ENCODE measurements around the gene IPPK.
"Not testable (repeated sequence)": the region's sequence is repeated elsewhere in the genome, so short reads cannot be mapped to it uniquely, and the experiment has no call there.

The IPPK gene

DNA sequence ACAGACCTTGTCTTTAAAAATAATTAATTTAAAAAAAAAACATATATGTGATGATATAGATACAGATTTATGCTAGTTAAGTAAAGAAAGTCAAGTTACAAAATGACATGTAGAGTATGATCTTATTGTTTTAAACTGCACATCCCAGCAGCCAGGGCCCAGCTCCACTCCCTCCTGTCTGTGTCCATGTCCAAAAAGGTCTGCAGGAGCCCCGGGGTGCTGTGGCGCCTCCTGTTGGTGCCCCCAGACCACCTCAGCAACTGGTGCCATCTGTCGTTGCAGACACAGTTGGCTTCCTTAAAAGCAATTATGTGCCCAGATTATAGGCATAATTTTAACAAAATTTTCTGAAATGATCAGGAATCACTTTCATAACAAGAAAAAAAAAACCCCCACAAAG is 33.3 kb downstream of the IPPK start:
- no peak for DNase-seq

DNA sequence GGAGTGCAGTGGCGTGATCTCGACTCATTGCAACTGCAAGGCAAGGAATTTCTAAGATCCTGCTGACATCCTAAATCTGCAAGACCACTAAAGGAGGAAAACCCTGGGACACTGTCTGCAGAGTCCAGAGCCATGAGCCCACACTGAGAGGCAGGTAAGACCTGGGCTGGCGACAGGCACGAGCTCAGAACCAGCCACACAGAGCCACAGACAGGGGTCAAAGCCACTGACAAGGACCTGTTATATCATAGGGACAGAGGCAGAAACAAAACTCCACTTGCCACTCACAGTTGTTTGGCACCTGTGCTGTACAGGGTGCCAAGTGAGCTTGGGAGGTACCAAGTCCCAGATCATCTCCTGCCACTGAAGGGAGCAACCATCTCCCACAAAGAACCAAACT is 34.2 kb downstream of the IPPK start:
- DNase-seq: no peak

DNA sequence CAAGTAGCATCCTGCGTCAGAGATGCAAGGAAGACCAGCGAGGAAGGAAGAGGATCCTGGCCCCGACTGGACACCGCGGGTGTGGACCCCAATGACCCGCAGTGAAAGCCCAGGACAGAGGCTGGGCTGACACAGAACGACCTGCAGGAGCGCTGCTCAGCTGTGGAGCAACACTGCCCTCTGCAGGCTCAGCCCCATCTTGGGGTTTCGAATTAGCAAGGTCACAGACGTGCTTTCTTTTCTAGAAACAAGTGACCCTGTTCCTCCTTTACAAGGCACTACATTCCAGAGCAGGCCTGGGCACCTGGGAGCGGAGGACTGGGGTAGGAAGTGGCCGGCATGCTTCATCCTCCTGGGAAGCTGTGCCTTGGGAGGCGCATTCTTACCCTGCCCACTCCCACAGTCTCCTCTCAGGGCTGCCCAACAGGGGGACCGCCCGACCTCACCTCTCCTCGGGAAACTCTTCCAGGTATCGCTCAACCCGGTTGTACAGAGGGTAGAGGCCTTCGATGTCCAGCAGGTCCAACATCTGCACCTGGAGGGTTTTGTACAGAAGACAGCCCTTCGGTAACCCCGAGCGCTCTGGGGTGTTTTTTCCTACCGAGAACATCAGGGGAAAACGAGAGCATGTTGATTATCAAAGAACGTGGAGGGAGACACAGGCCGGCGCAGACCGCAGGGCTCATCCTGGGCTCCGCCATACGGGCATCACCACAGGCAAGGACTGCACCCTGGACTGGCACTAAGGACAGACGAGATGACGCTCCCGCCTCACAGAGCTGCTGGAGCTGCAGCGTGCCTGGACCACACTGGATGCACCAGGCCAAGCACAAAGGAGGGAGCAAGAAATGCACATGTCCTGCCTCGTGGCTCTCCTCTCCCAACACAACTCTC is 35.0 kb downstream of the IPPK start:
- DNase-seq: peak; percentile 72 to 78

DNA sequence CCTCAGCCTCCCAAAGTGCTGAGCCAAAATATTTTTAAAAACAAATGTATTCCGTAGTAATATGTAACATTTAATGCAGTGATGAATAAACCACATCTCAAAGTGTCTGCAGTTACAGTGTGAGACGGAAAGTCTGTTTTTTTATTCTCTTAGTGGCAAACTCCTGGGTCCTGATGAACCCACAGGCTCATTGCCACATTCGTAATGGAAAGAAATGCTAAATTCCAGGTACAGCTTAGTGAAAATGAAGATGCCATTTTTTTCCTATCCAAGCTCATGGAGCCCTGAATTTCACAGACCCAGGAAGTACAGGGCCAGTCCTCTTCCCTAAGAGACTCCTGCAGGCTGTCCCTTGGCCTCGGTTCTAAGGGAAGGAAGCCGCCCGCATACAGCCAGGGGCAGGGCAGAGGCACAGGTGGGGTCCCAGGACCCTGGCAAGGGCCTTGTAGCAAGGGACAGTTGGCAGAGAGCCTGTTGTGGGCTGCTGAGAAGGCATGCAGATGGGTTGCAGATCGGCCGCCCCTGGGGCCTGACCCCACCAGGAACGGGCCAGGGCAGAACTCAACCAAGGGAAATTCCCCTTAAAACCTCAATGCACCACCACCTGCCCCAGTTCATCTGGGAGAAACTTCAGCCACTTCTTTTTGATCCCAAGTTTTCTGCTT is 36.2 kb downstream of the IPPK start:
- no peak for DNase-seq

DNA sequence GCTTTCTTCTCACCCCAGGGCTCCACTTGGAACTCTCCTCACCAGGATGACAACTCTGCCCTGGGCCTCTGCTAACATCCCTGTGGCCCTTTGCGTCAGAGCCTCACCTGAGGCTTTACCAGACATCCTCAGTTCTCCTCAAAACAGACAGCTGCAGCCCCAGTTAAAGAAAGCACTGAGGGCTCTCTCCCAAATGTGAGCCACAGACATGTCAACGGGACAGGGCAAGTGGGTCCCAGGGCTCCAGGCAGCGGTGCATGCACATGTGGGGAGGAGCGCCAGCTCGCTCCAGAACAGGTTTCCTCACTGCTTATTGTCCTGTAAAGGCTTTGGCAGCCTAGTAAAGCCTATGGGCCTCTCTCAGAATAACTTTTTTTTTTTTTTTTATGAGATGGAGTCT is 37.3 kb downstream of the IPPK start:
- no peak for DNase-seq

DNA sequence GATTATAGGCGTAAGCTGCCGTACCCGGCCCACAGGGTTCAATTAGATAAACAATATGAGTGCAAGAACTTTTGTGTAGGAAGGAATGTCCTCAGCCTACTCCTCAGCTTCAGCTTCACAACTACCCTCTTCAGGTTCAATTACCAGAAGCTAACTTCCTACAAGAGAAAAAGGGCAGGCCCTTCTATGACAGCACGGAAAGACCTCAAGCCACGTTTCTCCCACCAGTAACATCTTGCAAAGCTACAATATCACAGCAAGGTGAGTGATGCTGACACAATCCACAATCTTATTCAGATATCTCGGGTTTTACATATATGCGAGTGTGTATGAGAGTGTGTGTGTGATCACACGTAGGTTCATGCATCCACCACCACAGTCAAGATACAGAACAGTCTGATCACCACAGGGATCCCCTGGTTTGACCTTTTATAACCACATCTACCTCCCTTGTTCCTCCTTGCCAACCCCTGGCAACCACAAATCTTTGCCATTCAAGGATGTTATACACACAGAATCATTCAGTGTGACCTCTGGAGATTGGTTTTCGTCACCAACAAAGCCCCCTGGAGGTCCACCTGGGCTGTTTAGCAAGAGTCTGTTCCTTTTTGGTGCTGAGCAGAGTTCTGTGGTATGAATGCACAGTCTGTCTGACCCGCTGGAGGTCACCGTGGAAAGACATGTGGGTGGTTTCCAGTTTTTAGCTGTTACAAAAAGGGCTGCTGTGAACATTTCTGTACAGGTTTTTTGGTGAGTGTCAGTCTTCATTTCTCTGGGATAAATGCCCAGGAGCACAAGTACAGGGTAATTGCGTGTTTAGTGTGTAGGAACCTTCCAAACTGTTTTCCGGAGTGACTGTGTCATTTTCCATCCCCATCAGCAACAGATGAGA is 38.2 kb downstream of the IPPK start:
- peak in 1 of 2 experiments; percentile 14 for DNase-seq

DNA sequence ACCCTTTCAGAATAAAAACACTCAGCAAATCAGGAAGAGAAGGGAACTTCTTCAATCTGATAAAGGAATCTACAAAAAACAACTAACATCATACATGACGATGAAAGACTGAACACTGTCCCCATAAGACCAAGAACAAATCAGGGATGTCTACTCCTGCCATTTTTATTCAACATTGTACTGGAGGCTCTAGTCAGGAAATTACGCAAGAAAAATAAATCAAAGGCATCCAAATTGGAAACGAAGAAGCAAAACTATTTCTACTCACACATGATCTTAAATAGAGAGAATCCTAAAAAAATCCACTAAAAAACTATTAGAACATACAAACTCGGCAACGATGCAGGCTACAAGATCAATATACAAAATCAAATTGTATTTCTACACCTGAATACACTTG is 42.3 kb downstream of the IPPK start:
- no peak for DNase-seq

DNA sequence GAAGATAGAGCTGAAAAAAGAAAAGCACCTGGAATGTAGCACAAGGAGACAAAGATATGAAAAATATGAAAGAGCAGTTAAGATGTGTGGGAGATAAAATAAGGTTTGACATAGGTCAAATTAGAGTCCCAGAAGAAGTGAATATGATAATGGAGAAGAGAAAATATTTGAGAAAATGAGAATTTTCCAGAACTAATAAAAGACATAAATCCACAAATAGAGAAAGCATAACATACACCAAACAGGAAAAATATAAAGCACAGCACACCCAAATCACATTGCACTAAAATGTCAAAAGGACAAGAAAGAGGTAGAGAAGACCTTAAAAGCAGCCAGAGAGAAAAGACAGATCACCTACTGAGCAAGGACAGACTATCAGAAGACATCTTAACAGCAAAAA is 43.4 kb downstream of the IPPK start:
- DNase-seq: no peak

DNA sequence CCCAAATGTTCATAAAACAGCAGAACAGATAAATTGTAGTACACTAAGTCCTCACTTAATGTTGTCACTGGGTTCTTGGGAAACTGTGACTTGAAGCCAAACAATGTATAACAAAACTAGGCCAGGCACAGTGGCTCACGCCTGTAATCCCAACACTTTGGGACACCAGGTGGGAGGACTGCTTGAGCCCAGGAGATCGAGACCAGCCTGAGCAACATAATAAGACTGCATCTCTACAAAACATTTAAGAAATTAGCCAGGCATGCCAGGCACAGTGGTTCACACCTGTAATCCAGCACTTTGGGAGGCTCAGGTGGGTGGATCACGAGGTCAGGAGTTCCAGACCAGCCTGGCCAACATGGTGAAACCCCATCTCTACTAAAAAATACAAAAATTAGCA is 46.0 kb downstream of the IPPK start:
- not testable (repeated sequence) for DNase-seq

DNA sequence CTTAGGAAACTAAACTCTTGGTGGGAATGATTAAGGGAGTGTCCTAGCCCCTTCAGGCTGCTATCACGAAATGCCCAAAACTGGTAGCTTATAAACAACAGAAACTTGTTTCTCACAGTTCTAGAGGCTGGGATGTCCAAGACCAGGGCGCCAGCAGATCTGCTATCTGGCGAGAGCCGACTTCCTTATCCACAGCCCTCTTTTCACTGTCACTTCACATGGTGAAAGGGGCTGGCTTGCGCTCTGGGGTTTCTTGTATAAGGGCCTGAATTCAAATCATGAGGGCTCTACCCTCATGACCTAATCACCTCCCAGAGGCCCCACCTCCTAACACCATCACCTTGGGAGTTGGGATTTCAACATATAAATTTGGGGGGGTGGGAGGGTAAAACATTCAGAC is 49.1 kb downstream of the IPPK start:
- no peak for DNase-seq

DNA sequence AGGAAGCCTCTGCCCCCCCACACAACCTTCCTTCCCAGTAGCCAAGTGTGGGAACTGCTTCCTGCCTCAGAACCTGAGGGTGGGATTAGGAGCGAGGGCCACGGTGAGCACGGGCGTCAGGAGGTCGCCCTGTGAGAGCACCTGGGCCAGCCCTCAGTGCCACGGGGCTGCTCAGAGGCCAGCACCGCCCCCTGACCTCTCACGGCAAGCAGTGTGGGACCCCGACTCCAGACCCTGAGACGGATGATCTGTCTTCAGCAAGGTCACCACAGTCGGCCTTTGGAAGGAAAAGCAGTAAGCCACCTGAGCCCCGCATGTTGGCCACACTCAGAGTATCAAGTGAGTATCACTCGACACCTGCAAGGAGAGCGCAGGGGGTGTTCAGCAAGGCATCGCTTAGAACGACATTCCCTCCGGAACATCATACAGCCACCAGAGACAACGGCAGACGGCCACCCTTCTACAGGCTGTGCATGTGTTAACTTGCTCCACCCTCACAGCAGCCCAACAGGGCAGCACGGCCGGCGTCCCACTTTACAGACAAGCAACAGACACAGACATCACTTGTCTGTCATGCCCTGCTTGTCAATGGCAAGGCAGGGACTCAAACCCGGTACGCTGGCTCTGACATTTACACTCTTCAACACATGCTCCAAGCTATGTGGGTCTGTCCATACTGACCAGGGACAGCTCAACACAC is 50.2 kb downstream of the IPPK start:
- DNase-seq: no peak

DNA sequence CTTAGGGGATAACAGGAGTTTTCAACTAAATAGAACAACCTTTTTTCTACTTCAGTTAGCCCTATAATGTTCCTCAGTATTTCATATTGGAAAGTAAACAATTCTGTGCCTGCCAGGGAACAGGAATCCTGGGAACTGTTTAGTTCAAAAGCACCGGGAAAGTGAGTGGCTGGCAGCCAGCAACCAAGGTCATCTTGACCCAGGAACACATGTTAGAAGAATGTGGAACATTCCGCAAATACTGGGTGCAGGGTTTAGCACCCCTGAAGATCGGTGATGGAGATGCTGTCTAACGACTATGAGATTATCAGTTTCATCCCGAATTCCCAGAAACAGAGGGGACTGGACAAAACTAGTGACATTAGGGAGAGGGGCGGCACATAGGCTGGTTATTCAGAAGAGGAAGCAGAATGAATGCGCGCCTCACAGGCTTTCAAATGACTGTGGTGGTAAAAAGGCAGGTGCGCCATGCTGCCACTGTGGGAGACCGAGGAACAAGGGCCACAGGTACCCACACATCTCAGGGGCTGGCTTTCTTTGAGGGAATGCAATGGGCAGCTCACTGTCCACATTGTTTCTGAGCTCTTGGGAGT is 51.2 kb downstream of the IPPK start:
- no peak for DNase-seq

DNA sequence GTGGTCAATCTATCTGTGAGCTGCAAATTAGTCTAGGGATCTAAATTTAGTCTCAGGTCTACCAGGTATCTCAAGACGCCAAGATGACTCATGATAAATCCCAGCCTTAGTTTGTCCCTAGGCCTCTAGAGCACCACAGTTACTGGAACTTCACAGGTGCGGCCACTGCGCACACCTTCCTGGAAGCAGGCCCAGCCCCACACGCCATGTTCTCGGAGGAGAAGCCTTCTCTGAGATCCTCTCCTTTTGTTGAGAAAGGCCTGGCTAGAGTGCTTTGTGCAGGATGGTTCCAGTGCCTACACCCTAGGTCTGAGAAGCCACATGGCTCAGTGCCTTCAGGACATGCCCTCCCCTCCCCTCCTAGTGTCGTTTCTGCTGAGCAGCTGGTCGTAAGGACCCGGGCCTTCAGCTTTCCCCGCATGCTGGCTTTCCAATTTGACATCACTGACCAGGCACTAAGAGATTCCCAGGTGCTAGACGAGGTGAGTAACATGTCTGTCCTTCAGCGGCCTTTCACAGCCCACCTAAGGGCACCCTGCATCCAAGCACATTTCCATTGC is 51.9 kb downstream of the IPPK start:
- DNase-seq: no peak

DNA sequence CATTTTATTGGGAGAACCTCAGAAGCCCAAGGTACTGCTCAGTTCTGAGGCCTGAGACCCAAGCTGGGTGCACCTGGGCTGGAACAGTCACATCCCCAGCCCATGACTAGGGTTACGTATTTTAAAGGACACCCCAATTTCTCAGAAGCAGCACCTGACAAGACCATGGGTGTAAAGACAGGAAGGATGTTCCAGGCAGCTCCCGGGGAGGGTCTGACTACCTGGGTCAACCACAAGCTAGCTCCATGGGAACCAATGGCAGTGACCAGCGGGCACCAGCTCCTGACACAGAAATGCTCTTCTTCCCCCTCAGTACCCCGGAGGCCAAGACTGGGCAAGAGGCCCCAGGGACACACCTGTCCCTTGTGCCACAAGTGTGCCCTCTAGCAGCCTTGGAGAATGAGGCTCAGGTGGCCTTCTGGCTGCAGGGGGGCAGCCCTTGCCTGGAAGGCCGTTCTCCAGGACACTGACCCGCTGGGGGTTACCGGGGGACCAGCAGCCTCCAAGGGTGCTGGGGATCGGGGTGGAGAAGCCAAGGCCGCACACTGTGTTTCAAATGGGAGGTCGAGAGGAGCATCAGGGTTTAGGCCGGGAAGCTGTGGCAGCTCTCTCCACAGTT is 52.6 kb downstream of the IPPK start:
- no peak for DNase-seq

DNA sequence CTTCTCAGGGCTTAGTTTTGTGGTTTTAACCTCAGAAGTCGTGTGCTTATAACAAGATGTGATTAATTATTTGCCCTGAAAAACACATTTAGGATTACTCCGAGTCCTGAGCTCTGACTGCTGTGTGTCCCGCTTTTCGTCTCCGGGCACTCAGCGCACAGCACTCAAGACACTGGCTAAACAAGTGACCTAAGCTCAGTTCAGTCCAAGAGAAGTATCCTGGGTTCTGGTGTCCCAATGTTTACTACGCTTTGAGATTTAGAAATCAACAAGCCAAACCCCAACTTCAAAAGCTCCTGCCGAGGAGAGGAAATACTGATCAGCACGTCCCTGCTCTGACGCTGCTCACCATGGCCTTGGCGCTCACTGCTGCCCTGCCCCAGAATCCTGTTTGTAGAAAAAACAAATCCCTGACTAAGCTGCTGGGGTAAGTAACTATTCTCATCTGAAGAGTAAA is 53.2 kb downstream of the IPPK start:
- DNase-seq: no peak

DNA sequence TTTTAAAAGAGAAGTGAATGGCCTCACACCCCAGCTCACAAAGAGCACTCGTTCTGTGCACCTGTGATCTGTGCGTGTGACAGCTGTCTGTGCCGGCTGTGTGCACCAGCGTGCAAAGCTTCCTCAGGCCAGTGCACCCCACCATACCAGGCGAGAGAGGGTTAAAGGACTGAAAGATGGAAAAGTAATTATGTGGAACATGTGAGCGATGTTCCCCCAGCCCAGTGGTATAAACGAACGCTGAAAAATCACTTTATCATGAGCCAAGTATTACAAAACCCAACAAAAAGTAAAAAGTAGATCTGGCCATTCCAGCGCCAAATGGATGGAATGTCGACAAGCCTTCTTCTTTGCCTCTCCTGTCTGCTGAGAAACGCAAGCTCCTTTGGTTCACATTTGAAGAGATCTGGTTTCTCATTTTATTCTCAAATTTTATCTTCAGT is 53.7 kb downstream of the IPPK start:
- DNase-seq: no peak

DNA sequence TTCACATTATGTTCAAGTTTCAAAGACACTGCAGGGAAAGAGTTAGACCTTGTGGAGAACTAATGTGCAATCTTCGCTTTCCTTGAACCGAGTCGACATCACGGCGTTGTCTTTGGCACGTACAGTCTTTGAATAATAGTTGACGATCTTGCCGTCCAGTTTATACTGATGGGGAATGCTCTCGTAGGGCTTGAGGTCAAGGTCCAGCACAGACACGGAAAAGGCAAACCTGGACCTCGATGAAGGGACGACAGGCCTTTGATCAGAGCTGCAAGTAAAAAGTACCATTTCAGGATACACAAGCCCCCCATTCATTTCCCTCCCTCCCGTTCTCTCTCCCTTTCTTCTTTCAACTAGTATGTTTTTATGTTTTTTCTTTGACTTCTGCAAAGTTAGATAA is 54.1 kb downstream of the IPPK start:
- DNase-seq: no peak

DNA sequence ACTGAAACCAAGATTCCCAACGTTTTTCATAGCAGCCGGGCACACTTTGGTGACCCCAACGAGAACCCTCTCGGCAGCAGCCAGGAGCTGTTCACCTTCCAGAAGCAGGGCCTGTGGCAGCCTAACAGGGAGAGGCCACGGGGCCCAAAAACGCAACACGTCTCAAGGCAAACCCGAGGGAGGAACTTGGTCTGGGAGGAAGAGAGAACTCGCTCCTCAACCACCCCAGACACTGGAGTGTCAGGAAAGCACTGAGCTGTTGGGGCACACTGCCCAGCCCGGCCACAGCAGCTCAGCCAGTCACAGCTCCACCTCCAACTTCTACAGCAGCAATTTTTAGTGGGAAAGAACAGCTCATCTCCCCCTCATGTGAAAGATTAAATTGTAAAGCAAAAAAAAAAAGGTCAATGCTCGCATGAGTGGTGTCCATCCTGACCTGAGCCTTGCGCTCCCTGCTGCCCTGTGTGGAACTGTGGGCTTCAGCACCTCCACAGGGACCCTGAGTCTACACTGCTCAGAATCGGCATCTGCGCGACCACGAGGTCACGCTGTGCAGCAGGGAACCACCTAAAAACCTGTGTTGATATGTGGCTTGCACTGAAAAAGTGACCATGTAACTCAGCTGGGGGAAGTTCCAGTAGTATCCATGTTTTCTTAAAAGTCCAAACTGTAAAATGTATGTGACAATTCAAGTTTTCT is 55.0 kb downstream of the IPPK start:
- no peak for DNase-seq

DNA sequence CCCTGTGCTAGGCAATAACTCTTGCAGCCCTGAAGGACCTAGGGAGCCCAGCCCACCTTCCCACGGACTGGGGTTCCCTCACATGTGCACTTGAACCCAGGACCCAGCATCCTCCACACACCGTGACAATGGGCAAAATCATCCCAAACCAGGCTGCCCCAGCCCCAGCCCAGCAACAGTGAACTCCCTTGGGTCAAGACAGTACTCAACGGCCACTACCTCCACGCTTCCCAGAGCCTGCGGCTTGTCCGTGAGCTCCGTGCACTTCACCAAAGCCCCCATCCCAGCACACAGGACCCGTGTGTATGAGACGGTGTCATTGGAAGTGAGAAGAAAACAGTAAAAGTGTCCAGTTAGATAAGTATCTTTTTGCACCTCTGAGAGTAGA is 55.8 kb downstream of the IPPK start:
- DNase-seq: no peak

DNA sequence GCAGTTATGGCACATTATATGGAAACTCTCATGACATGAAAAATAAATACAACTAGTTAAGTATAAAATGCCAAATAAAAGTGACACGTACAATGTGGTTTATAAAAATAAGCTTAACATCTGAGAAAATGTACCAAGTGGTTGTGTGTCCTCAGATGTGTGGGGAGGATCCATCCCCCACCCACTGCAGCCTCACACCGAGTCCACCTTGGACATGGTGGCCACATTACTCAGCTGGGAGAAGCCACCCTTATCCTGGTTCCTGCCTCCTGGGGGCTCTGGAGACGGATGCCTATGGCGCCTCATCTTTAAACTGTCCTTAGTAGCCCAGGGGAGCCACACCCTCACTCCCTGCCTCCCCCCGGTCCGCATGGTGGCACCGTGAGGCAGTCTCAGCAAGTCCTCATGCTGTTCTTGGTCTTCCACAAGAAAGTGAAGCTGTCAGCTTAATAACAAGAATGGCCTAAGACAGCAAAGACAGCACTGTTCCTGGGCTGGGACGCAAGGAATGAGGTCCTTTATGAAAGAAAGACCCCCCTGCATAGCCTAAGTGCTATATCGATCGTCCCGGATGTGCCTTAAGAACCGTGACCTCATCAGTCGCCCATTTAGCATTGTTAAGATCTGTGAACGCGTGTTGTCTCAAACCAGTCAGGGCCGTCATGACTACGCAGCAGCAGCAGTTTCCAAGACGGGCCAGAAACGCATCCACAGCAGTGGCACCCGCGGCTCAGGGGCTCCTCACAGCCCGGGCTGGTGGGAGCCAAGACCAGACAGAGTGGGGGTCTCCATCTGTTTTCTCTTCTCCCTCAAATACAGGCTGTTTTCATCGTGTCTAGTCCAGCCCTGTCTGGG is 56.4 kb downstream of the IPPK start:
- DNase-seq: no peak

All from activated CD4-positive, alpha-beta T cell treated with anti-CD3 and anti-CD28 coated beads, Interleukin-2, amount 50 U/mL, for 48 hours (primary cell).